Mesodermal cell (in vitro differentiated cells): Measurements from ENCODE around the gene TRMT5.

ENCODE experiments used
- H3K27ac ChIP-seq: 2 replicates; pipeline ENCODE4 v1.7.0; 2013; ENCODE audit warnings: mild to moderate bottlenecking, low read depth, low read length, moderate library complexity; ENCODE audit not compliant: severe bottlenecking
- H3K36me3 ChIP-seq: 2 replicates; pipeline ENCODE4 v1.7.1; 2013; ENCODE audit warnings: mild to moderate bottlenecking, low read length, moderate library complexity; ENCODE audit not compliant: control insufficient read depth, insufficient read depth
- H3K4me1 ChIP-seq: one replicate; pipeline ENCODE4 v1.7.1; 2013; ENCODE audit warnings: mild to moderate bottlenecking, low read length; ENCODE audit not compliant: insufficient read depth, control insufficient read depth, poor library complexity, severe bottlenecking
- H3K4me3 ChIP-seq: 2 replicates; pipeline ENCODE4 v1.7.0; 2013; ENCODE audit warnings: low read length, control low read depth, mild to moderate bottlenecking; ENCODE audit not compliant: insufficient read depth, poor library complexity, severe bottlenecking; ENCODE audit errors: extremely low read depth
- H3K9me3 ChIP-seq: 2 replicates; pipeline ENCODE4 v1.7.1; 2013; ENCODE audit warnings: mild to moderate bottlenecking, low read length, moderate library complexity; ENCODE audit not compliant: control insufficient read depth
- WGBS, 2 experiments: methylation state at CpG; one replicate each; pipeline ENCODE4 v1.1.5; 2013; ENCODE audit warnings: missing lambda C conversion rate in 2 of 2; ENCODE audit not compliant: insufficient coverage in 2 of 2; 5-methylcytosine and 5-hydroxymethylcytosine counted together

TRMT5 gene

DNA sequence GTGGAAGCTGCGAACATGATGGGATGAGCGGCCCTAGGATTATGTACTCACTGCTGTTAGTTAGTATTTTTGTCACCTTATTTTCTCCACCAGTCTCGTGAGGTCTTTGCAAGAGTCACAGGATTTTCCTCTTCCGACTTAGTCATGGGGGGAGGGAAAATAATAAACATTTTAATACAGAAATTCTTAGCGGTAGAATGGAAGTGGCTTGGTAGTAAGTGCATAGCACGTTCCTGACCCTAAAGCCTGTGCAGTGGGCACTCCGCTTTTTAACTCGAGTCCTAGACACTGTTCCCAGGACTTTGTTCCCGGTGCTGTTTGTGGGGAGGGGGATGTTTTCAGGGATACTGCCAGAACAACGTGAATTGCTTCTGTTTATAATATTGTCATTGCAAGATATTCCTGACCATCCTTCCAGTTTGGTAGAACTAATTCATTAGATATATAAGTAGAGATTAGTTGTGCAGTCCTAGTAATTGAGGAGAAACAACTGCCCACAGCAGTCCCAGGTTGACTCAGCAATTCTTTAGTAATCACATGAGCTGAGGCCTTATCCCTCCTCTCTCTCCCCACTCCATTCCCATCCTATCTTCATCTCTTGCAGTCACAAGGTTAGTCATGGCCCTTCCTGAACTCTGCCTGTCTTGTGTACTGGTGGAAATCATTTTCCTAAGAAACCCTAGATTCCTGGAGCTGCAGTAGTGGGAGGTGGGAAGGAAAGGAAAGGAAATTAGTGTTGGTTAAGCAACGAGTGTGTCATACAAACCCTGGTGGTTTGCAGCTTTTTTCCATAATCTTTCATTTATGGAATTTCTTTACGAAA lies 965 bp upstream of the TRMT5 start:
- Histone ChIP-seq H3K9me3 (no peaks in the 10 kb centered on the region), H3K36me3 (peaks cover 22% of the 10 kb centered on the region), H3K27ac (peak overlapping the region; percentile 92), H3K4me1 (peaks cover 10% of the 10 kb centered on the region), H3K4me3 (peak overlapping the region; percentile 69)
- WGBS, 2 experiments, result 0 to 17% methylated on average over 2 to 5 of the region's 12 CpGs

- Histone ChIP-seq H3K36me3 (peaks cover 38% of the 10 kb centered on the region), H3K9me3 (no peaks in the 10 kb centered on the region), H3K27ac (no peak overlapping the region), H3K4me3 (no peak overlapping the region), H3K4me1 (peaks cover 9% of the 10 kb centered on the region)
- no CpG with 5 or more reads among the region's 2 CpGs for WGBS, 2 experiments
These were observed 3.0 kb downstream of the TRMT5 start for GRCh38 chr14:60977847-60978246.

DNA sequence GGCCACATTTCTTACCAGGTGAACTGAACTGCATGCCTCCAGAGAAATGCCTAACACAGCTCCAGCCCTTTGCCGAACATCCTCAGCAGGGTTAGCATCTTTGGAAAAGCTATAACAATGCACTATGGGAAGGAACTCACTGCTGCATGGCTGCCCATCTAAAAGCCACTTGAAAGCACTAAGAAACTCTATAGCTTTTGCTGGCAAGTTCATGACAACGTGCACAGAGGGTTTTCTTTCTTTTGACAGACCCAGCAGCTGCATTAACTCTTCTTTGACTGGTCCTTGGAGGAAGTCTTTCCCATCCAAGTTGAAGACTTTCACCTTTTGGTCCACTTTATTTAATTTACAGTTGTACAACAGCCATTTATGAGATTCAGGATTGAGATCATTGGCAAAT lies 5.3 kb downstream of the TRMT5 start:
- no peak overlapping the region for H3K27ac ChIP-seq
- no peak overlapping the region for H3K4me3 ChIP-seq
- peaks cover 42% of the 10 kb centered on the region for H3K36me3 ChIP-seq
- H3K4me1 ChIP-seq, result peaks cover 6% of the 10 kb centered on the region
- WGBS, 2 experiments, result 66 to 92% methylated on average over 2 of the region's 2 CpGs
- no peaks in the 10 kb centered on the region for H3K9me3 ChIP-seq

DNA sequence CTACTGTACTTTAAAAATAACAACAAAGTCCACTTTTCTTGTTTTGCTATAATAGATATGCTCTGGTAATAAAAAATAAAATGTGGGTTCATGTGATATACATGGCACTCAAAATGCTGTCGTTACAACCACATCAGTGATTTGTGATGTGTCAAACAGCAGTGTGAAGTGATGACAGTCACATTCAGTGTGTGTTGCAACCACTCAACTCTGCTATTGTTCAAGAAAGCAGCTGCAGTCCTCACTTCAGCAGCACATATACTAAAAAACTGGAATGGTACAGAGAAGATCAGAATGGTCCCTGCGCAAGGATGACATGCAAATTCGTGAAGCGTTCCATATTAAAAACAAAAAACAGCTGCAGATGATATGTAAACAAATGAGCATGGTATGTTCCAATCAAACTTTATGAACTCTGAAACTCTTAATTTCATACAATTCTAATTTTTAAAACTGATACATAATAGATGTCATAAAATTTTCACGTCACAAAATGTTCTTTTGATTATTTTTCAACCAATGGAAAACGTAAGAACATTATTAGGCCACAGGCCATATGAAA lies 6.7 kb downstream of the TRMT5 start:
- Histone ChIP-seq H3K4me3 (no peak overlapping the region), H3K36me3 (peaks cover 37% of the 10 kb centered on the region), H3K9me3 (no peaks in the 10 kb centered on the region), H3K27ac (no peak overlapping the region), H3K4me1 (peaks cover 6% of the 10 kb centered on the region)
- WGBS, 2 experiments, result 86 to 100% methylated on average over 2 to 4 of the region's 6 CpGs

DNA sequence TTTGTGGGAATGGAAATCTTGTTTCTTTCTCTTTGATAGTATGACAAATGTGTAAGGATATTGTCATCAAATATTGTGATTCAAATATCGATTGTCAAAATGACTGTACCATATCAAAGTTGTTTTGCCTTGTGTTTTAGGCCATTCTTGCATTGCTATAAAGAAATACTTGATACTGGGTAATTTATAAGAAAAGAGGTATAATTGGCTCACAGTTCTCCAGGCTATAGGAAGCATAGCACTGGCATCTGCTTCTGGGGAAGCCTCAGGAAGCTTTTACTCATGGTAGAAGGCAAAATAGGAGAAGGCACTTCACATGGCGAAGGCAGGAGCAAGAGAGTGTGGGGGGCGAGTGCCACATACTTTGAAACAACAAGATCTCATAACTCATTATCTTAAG lies 7.8 kb downstream of the TRMT5 start:
- 100% methylated on average over 1 of the region's 3 CpGs; no CpG with 5 or more reads in 1 of the 2 experiments for WGBS, 2 experiments
- Histone ChIP-seq H3K4me3 (no peak overlapping the region), H3K36me3 (peaks cover 29% of the 10 kb centered on the region), H3K9me3 (no peaks in the 10 kb centered on the region), H3K27ac (no peak overlapping the region), H3K4me1 (no peaks in the 10 kb centered on the region)

GRCh38 chr14:60972295-60972694 lies 8.6 kb downstream of the TRMT5 start:
- WGBS, 2 experiments, result 94 to 96% methylated on average over 6 to 13 of the region's 15 CpGs
- Histone ChIP-seq H3K27ac (no peak overlapping the region), H3K36me3 (peaks cover 29% of the 10 kb centered on the region), H3K9me3 (no peaks in the 10 kb centered on the region), H3K4me1 (no peaks in the 10 kb centered on the region), H3K4me3 (no peak overlapping the region)

DNA sequence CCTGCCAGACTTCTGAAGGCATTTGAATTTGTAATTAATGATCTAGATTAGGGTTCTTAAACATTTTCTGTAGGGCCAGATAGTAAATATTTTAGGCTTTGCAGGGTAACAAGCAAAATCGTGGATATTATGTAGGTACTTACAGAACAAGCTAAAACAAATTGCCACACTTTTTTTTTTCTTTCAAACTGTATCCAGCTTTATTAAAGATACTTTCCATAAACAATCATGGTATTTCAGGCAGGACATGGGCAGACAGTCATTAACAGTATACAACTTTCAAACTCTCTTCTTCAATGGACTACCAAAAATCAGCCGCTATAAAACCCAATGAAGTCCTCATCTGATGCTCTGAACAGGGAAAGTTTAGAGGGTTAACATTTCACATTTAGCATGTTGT lies 9.6 kb downstream of the TRMT5 start:
- Histone ChIP-seq H3K36me3 (peaks cover 26% of the 10 kb centered on the region), H3K9me3 (no peaks in the 10 kb centered on the region), H3K4me3 (no peak overlapping the region), H3K4me1 (no peaks in the 10 kb centered on the region), H3K27ac (no peak overlapping the region)
- WGBS, 2 experiments, result 50 to 83% methylated on average over 1 to 2 of the region's 2 CpGs

DNA sequence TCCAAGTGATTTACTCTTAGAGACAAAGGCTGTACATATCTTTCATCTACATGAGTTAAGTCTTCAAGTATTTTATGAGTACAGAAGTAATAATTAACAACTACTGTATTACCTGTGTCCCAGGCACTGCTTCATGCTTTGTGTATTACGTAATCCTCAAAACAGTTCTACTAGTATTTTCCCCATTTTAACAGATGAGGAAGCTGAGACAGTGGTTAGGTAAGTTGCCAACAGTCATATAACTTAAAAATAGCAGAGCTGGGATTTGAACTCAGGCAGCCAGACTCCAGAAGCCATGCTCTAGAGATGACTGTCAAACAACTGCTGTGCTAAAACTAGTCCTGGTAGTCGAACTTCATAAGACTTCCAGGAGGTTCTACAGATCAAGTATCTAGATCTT lies 10.7 kb downstream of the TRMT5 start:
- WGBS, 2 experiments, result 83% methylated on average over 1 of the region's 2 CpGs; no CpG with 5 or more reads in 1 of the 2 experiments
- Histone ChIP-seq H3K9me3 (no peaks in the 10 kb centered on the region), H3K4me3 (no peak overlapping the region), H3K27ac (no peak overlapping the region), H3K36me3 (peaks cover 15% of the 10 kb centered on the region), H3K4me1 (peaks cover 3% of the 10 kb centered on the region)

- Histone ChIP-seq H3K9me3 (no peaks in the 10 kb centered on the region), H3K4me3 (no peak overlapping the region), H3K36me3 (peaks cover 8% of the 10 kb centered on the region), H3K4me1 (peaks cover 9% of the 10 kb centered on the region), H3K27ac (no peak overlapping the region)
These were observed 12.2 kb downstream of the TRMT5 start for GRCh38 chr14:60968671-60969070.

DNA sequence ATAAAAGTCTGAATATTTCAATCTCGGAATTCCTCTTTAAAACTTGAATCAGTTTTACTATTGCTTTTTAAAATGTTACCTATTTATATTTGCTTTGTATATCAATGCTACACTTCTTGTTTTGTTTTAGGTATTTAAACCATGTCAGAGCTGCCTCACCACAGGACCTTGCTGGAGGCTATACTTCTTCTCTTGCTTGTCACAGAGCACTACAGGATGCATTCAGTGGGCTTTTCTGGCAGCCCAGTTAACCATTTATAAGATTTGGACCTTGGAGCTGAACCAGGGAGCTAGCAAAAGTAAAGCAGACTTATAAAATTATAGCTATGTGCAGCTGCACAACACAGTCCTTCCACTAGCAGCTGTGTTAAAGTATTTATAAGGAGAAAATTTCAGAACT lies 12.8 kb downstream of the TRMT5 start:
- no peak overlapping the region for H3K27ac ChIP-seq
- peaks cover 11% of the 10 kb centered on the region for H3K4me1 ChIP-seq
- H3K36me3 ChIP-seq, result peaks cover 4% of the 10 kb centered on the region
- no peaks in the 10 kb centered on the region for H3K9me3 ChIP-seq
- no peak overlapping the region for H3K4me3 ChIP-seq
- WGBS, 2 experiments, result no CpG with 5 or more reads among the region's 1 CpG

- Histone ChIP-seq H3K9me3 (no peaks in the 10 kb centered on the region), H3K4me1 (peaks cover 11% of the 10 kb centered on the region), H3K36me3 (no peaks in the 10 kb centered on the region), H3K27ac (no peak overlapping the region), H3K4me3 (no peak overlapping the region)
These were observed 15.5 kb downstream of the TRMT5 start for GRCh38 chr14:60965402-60965801.
